GM18499 (cell line): ENCODE data around the gene MAP1S.
"Not testable (repeated sequence)": the region's sequence is repeated elsewhere in the genome, so short reads cannot be mapped to it uniquely, and the experiment has no call there.

Experiments used
- ATAC-seq: cut with Tn5 transposase; IDR thresholded peaks from one replicate; pipeline ENCODE4 v1.9.1; 2021; ENCODE audit warnings: moderate number of reproducible peaks; ENCODE audit not compliant: insufficient read depth, unreplicated experiment

The MAP1S gene

DNA sequence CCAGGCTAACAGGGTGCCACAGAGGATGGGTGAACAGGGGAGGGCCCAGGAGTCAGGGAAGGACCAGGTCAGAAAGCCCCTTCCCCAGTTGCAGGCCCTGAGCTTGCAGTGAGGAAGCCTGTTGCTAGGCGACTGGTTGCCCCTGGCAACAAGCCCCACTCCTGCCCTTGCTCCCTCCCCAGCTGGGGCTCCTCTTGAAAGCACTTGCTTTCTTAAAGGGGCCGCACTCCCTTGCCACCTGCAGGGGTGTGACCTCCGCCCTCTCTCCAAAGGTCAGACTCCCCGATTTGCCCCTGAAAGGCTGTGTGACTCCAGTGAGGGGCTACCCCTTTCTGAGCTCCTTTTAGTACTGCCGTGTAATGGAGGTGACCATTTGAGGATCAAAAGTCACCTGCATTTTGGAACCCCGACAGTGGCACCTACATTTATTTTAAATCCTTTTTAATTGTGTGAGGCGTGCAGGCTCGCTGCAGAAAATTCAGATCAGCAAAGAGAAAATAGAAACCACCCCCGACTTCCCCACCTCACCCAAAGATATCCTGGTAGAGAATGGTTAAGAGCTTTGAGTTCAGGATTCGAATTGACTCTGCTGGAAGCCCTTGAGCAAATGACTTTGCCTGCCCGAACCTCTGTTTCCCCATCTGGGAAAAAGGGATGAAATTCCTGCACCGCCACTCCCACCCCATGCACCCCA, 36.8 kb downstream of the MAP1S start:
- ATAC-seq: no peak

DNA sequence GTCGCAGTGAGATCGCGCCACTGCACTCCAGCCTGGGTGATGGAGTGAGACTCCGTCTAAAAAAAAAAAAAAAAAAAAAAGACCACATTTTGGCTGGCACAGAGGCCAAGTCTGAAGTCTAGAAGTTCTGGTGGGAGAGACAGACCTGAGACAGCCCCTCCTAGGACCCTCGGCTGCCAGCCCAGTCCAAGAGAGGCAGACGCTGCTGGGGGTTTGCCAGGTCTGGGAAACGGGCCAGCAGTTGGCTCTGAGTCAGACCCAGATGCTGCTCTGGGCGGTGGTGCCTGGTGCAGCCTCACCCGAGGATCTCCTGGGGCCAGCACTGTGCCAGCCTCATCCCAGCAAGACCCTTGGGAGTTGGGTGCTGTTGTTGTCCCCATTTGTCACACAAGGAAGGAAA, 37.8 kb downstream of the MAP1S start:
- ATAC-seq: no peak

DNA sequence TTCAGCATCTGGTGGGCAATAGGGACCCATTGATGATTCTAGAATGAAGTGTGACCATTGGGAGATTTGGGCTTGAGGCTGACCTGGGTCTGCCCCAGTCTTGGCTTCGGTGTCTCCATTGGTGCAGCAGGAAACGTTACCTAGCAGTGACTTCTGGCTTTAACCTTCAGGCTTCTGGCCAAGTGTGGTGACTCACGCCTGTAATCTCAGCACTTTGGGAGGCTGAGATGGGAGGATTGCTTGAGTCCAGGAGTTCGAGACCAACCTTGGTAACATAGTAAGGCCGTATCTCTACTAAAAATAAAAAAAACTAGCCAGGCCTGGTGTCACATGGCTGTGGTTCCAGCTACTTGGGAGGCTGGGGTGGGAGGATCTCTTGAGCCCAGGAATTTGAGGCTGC, 39.2 kb downstream of the MAP1S start:
- ATAC-seq: no peak

DNA sequence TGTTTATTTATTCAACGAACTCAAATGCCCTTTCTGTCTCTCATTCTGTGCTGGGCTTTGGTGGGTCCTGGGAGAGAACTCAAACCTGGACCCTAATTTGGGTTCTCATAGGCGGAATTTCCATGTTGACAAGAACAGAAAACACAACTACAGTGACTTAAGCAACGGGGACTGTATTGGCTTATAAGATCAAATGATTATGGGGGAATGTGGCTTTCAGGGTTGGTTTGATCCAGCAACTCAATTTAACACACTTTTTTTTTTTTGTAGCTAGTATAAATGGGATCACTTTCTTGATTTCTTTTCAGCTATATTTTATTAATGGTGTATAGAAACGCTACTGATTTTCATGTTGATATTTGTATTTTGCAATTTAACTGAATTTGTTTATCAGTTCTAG, 41.9 kb downstream of the MAP1S start:
- no peak for ATAC-seq

DNA sequence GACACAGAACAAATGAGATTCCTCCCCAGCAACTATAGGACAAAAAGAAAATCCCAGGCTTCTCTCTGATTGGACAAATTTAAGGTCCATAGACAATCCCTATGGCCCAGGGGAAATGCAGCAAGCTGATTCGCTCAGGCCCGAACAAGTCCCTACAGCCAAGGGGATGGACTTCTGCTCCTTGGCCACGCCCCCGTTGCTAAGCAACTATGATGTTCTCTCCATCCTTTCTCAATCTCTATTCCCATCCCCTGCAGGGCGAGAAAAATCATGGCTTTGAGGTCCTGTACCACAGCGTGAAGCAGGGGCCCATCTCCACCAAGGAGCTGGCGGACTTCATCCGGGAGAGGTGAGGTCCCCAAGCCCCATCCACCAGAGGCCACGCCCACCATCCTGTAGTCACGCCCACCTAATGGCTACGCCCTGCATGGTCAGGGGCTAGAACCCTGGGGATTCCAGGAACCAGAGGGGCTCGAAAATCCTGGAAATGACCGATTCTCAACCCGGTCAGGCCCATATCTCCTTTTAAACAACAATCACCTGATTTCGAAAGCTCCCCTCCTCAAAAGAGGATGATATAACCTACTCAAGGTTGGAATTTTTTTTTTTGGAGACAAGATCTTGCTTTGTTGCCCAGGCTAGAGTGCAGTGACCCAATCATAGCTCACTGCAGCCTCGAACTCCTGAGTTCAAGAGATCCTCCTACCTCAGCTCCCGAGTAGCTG, 43.4 kb downstream of the MAP1S start:
- no peak for ATAC-seq

DNA sequence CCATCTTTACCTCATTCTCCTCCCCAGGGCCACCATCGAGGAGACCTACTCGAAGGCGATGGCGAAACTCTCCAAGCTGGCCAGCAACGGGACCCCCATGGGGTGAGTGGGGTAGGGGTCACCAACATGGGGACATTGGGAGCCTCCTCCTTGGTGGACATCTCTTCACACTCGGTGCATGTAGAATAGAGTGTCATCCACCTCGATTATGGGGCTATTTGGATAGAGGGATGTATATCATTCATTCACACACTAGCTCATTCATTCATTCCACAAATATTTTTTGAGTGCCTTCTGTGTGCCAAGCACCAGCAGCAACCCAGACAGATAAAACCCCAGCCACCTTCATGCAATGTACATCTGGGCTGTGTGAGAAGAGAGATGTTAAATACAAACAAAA, 45.1 kb downstream of the MAP1S start:
- ATAC-seq: no peak

DNA sequence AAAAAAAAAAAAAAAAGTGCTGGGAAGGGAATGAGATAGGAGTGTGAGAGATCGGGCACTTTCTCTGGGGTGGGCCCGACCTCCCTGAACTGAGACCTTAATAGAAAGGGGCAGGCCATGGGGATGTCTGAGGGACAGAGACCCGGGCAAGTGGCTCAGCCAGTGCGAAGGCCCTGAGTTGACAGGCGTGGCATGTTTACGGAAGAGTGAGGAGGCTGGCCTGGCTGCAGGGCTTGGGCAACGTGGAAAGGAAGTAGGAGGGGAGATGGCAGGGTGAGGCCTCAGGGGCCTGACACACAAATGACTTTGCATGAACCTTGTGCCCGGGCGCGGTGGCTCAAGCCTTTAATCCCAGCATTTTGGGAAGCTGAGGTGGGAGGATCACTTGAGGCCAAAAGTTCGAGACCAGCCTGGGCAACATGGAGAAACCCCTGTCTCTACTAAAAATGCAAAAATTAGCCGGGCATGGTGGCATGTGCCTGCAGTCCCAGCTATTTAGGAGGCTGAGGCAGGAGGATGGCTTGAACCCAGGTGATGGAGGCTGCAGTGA, 45.9 kb downstream of the MAP1S start:
- ATAC-seq: no peak

DNA sequence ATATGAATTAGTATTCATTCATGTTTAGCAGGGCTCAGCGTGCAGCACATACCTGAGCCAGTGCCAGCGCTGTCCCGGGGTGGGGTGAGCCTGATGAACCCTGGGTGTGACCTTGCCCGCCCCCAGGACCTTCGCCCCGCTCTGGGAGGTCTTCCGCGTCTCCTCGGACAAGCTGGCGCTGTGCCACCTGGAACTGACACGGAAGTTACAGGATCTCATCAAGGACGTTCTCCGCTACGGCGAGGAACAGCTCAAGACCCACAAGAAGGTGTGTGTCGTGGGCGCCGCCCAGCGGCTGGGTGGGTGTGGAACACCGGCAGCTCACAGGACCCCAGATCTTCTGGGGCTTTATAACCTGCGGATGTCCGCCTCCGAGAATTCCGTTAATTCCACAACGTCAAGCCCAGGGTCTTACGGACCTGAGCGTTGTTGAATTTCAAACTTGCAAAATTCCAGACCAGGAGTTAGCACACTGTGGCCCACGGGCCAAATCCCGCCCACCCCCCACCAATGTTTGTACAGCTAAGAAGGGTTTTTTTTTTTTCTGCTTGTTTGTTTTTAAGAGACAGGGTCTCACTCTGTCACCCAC, 47.4 kb downstream of the MAP1S start:
- ATAC-seq: no peak

DNA sequence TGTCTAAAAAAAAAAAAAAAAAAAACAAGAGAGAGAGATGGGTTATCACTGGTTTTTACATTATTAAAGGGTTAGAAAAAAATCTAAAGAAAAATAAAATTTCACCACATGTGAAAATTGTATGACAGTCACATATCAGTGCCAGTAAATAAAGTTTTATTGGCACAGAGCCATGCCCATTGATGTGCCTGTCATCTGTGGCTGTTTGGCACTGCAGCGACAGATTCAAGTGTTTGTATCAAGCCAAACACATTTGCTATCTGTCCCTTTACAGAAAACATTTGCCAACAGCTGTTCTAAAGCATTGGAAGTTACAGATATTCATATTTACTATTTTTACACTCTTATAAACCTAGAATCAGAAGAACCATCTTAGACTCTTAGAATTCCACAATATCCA, 48.3 kb downstream of the MAP1S start:
- no peak for ATAC-seq

DNA sequence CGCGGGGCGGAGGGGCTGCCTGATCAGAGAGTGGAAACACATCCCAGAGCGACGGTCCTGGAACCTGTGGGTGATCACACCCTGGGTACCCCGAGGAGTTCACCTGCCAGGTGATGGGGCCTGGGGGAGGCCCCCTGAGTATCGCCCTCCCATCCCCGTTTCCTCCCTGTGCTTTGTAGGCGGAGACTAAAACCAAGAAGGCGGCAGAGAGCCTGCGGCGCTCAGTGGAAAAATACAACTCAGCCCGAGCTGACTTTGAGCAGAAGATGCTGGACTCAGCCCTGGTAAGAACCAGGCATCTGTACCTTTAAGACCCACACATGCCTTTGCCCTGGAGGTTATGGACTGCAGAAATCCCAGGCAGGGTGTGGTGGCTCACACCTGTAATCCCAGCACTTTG, 51.3 kb downstream of the MAP1S start:
- ATAC-seq: no peak

DNA sequence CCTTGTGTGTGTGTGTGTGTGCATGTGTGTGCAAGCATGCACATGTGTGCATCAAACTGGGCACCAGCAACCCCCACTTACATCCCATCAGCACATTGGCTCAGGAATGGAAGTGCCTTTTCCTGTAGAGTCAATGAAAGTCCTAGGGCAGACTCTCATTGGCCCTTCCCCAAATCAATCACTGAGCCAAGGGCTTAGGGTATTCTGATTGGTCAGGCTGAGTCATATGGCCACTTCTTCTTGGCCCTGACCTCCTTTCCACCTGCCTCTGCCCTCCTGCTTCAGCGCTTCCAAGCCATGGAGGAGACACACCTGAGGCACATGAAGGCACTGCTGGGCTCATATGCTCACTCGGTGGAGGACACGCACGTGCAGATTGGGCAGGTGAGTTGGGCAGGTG, 52.9 kb downstream of the MAP1S start:
- no peak for ATAC-seq

DNA sequence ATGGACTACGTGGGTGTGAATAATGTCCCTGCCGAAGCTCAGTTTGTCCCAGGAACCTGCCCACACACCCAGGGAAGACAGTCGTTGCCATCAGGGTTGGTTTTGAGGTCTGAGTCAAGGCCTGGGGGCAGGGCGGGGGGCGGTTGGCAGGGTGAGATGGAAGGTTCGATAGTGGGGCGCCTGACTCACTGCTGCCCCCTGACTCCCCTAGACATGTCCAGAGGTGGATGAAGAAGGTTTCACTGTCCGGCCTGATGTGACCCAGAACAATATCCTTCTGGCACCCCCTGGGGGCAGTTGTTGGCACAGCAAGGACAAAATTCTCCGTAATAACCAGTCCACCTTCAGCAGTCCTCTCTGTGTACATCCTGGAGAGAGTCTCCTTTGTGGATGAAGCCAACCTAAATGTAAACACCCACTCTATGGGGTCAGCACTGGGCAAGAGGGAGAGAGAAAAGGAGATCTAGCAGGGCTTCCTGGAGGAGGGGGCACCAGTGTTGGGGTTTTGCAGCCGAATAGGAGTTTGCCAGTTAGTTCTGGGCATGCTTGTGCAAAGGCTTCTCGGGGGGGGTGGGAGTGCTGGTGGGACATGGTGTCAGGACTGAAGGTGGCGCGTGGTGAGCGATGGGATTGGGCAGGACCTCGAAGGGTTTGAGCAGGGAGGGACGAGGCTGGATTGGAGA, 56.1 kb downstream of the MAP1S start:
- no peak for ATAC-seq

DNA sequence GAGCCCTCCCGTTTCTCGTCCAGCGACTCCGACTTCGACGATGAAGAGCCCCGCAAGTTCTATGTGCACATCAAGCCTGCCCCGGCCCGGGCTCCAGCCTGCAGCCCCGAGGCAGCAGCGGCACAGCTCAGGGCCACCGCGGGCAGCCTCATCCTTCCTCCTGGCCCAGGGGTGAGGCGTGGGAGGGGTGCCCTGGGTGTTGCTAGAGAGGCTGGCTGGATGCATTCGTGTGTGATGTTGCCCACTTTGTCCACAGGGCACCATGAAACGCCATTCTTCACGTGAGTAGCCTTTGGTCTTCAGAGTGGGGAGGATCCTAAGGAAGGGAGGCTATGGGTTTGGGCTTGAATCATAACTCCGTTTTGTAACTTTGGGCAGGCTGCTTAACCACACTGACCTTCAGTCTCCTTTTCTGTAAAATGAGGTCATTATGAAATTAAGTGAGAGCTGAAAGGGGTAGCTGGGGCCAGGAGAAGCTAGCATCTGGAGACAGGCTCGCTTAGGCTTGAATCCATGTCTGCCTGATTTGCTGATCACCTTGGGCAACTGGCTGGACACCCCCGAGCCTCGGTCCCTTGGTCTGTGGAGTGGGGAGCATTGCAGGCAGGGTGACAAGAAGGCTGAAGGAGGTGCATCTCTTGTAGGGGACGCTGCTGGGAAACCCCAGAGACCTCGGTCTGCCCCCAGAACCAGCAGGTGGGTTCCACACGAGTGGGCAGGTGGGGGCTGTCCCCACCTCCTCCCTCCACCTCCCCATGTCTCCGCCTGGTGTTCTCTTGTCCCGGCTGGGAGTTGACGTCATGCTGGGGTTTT, 56.9 kb downstream of the MAP1S start:
- ATAC-seq: peak; percentile 71

DNA sequence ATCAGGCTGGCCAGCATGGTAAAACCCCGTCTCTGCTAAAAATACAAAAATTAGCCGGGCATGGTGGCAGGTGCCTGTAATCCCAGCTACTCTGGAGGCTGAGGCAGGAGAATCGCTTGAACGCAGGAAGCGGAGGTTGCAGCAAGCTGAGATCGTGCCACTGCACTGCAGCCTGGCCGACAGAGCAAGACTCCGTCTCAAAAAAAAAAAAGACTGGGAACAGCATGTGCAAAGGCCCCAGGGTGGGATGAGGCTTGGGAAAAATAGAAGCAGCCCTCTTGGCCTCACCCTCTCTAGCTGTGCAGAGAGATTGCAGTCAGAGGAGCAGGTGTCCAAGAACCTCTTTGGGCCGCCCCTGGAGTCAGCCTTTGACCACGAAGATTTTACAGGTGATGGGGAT, 58.6 kb downstream of the MAP1S start:
- ATAC-seq: not testable (repeated sequence)

DNA sequence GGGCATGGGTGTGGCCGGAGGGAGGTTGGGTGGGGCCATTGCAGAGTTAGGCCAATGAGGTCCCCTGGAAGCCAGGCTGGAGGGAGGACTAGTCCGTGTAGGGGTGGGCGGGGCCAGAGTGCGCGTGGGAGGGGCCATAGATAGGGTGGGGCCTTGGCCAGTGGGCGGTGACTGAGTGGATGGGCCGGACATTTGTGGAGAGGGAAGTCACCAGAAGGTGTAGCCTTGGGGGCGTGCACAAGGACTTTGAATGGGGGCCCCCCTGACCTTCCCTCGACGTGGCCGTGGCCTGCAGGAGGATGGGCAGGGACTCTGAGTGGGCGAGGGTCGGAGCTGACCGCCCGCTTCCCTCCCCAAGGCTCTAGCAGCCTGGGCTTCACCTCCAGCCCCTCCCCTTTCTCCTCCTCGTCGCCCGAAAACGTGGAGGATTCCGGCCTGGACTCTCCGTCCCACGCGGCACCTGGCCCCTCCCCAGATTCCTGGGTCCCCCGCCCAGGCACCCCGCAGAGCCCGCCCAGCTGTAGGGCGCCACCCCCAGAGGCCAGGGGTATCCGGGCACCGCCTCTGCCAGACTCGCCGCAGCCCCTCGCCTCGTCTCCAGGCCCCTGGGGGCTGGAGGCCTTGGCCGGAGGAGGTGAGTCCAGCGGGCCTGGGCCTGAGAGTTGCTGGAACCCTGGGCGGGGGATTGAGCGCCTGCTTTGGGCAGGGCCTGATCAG, 59.1 kb downstream of the MAP1S start:
- ATAC-seq: no peak

DNA sequence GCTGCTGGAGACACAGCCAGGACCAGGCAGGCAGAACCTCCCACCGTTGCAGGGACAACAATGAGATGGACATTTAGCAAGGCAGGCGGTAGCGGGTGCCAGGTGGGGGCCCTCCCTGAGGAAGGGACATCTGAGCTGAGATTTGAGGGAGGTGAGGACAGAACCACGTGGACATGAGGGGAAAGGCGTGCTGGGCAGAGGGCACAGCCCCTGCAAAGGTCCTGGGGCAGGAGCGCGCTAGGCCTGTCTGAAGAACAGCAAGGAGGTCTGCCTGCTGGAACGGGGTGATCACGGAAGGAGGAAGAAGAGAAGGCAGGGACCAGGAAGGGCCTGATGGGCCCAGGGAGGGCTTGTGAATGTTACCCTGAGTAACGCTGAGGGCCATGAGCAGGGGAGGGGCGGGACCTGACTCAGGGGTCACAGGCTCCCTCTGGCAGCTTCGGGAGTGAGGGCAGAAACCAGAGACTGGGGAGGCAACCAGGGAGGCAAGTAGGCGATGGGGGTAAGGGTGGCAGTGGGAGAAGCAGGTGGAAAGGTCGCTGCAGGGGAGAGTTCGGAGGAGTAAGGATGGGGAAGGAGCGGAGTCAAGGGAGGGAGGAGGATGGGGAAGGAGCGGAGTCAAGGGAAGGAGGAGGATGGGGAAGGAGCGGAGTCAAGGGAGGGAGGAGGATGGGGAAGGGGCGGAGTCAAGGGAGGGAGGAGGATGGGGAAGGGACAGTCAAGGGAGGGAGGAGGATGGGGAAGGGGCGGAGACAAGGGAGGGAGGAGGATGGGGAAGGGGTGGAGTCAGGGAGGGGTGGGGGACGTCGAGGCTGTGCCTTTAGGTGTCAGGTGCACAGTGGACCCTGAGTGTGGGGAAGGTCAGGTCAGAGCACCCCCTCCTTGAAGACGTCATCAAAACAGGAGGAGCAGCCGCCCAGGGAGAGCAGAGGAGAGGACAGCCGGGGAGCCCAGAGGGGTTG, 60.0 kb downstream of the MAP1S start:
- no peak for ATAC-seq

DNA sequence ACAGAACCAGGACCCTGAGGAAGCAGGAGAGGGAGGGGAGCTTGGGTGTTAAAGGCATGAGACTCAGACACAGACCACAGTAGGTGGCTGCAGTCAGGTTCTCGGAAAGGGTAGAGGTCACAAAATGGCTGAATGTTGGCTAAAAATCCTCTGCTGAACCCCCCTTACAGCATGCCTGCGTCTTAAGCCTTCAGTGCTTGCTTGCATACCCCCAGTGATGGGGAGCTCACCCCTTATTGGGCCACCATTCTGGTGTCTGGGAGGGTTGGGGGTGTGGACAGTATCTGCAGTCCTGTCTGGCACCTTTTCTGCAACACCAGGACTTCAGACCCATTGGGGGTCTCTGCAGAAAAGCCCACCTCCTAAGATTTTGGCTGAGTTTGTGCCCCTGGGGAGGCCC, 61.5 kb downstream of the MAP1S start:
- no peak for ATAC-seq

DNA sequence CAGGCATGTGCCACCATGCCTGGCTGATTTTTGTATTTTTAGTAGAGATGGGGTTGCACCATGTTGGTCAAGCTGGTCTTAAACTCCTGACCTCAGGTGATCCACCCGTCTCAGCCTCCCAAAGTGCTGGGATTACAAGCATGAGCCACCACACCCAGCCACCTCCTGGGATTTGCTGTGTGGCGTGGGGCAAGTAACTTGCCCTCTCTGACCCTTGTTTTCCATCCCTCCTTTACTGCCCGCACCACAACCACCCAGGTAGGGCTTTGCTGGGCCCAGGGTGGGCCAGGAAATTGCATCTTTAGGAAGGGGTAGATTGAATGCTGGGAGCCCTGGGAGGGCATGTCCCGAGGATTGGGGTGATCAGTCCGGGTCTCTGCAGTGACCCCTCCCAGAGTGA, 64.4 kb downstream of the MAP1S start:
- not testable (repeated sequence) for ATAC-seq
